ENCODE data around the gene PRPS2.

PRPS2 gene

DNA sequence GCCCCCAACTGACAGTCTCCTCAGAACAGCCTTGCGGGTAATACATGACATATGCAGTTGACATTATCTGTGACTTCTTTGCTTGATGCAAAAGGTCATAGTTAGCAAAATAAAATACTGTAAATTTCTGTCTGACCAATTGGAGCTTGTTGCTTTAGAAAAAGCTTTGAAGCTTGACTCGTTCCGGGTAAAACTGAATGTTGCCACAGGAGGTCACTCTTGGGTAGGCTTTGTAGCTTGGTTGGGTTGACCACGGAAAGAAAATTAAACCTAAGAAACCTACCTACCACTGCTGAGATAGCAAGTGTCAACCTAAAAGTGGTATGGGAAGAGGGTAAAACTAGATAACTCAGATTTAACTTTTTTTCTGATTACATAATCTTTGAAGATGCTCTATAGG lies 23.2 kb downstream of the PRPS2 start:
- no peak for DNase-seq (ENCODE audit: low read depth)

DNA sequence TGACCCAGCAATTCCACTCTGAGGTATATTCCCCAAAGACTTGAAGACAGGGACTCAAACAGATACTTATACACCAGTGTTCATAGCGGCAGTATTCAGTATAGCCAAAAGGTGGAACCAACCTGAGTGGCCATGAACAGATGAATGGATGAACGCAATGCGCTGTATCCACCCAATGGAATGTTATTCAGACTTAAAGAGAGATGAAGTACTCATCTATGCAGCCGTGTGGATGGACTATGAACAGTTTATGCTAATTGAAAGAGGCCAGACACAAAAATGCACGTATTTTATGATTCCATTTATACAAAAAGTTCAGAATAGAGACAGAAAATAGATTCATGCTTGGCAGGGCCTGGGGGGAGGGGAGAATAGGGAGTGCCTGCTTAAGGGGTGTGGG lies 26.3 kb downstream of the PRPS2 start:
- no peak for DNase-seq (ENCODE audit: low read depth)

DNA sequence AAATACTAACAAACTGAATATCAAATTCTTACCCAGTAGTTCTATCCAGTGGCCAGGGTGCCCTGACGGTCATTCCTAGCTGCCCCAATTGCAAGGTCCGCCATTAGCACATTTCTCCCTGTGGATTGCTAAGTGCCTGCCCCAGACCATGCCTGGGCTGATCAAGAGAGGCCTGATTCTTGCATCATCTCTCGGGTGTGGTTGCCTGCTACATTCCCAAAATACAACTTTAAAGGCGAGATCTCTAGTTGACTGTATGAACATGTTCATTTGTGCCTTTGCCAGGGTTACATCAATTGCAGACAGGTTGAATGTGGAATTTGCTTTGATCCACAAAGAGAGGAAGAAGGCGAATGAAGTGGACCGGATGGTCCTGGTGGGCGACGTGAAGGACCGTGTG lies 28.0 kb downstream of the PRPS2 start:
- DNase-seq (ENCODE audit: low read depth): no peak

DNA sequence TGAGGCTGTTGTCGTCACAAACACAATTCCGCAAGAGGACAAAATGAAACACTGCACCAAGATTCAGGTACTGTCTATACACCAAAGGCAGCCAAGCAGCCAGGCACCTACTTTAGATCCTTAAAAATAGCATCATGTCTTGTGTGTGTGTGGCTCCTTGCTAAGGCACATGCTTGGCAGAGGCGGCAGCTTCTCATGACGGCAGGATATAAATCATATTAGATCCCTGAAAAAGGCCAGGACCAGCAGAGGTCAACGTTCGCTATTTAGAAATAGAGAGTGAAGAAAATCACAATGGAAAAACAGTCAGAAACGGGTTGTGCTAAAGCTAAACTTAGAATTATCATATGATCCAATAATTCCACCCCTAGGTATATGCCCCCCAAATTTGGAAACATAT lies 29.5 kb downstream of the PRPS2 start:
- no peak for DNase-seq (ENCODE audit: low read depth)

DNA sequence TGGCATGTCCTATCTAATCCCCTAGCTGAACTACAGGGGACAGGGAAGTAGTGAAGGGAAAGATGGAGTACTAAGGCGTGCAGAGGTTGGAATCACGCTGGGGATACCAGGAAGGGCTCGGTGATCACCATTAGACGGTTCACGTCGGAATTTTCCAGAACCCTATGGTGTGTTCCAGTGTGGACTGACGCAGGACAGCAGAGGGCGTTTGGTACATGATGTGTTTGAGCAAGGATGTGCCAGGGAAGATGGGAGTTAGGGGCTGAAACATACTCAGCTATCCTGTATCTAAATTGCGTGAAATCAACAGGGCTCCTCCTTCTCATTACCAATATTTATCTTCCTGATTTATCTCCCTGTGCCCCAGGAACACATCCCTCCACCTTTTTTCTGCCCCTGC lies 33.7 kb downstream of the PRPS2 start:
- no peak for DNase-seq (ENCODE audit: low read depth)

DNA sequence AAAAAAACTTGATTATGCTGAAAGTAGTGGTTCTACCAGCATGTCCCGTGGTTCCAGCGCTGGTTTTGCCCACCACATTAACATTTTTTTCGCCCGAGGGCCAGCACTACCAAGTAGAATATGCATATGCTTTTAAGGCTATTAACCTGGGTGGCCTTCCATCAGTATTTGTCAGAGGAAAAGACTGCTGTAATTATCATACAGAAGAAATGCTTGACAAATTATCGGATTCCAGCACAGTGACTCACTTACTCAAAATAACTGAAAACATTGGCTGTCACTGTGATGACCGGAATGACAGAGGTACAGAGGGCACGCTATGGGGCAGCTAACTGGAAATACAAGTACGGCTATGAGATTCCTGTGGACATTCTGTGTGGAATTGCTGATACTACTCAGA lies 34.6 kb downstream of the PRPS2 start:
- DNase-seq (ENCODE audit: low read depth): no peak

DNA sequence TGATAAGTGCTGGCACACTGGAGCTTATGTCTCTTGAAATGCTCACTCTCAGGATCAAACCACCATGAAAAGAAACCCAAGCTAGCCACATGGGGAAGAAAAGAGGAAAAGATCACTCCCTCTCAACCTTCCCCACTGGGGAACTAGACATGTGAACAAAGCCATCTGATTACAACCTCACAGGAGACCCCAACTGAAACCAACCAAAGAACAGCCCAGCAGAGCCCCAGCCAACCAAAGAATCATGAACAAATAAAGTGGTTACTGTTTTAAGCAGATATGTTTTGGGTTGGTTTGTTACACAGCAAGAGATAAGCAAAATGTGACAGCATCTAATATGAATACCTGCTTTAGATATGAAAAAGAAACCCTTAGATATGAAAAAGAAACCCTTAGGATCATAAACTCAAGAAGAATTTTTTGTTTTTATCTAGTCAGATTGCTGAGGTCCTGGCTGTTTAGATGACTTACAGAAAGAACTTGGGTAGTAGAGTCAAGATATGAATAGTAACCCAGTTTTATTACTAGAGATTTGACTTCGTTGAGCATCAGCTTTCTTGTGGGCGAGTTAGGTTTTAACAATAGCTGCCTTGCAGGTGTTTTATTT lies 52.0 kb downstream of the PRPS2 start:
- no peak for DNase-seq (ENCODE audit: low read depth)

DNA sequence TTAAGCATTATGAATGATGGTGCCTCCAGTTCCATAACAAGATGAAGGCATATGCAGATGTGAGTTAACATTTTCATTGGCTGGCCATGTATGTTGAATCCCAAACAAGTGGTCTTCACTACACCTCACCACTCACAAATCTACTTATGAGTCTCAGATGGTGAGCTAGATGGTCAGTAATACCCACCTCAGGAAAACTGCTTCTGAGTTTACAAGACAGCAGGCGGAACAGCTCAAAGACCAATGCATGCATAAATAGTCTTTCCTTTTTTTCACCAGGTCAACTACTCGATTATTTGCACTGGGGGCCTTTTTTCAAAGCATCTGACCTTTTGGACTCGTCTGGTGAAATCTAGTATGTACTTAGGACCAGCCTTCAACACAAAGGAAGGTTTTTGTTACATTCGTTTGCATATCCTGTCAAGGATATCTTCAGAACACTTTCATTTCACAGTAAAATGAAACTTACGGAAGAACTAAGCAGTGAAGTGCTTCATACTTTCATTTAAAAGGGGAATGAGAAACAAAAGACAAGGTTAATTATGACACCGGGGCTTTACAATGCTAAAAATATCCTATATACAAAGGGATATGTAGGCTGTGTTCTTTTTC lies 52.6 kb downstream of the PRPS2 start:
- no peak for DNase-seq (ENCODE audit: low read depth)

DNA sequence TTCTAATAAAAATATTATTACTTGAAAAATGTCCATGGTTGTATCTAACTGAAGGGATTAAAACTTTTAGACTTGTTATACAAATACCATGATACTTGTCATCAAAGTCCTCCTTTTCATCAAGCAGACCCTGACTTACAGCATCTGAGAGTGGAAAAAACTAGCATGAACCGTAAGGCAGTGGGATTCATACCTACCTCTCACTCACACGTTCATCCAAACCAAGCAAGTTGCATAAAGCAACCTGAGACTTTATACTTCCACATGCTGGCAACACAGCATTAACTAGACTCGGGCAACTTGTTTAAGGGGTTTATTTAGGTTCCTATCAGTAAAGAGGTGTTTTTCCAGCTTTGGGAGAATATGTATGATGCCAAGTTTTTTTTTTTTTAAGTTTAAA lies 53.1 kb downstream of the PRPS2 start:
- no peak for DNase-seq (ENCODE audit: low read depth)

DNA sequence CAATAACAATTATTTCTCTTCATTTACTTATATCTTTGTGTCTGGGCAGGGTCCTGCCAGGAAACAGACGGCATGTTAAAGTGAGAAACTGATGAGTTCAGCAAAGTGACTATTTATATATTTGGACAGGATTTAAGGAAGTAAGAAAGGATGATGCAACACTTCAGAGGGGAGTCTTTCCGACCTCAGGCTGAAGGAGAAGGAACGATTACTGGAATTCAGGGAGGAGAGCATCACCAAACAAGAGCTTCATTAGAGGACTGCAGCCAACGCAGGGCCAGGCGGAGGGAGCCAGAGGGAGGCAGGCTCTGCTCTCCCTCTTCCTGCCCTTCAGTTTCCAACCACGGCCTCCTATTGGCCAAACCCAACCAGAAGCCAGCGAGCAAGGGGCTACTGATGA lies 74.1 kb downstream of the PRPS2 start:
- DNase-seq (ENCODE audit: low read depth): no peak

DNA sequence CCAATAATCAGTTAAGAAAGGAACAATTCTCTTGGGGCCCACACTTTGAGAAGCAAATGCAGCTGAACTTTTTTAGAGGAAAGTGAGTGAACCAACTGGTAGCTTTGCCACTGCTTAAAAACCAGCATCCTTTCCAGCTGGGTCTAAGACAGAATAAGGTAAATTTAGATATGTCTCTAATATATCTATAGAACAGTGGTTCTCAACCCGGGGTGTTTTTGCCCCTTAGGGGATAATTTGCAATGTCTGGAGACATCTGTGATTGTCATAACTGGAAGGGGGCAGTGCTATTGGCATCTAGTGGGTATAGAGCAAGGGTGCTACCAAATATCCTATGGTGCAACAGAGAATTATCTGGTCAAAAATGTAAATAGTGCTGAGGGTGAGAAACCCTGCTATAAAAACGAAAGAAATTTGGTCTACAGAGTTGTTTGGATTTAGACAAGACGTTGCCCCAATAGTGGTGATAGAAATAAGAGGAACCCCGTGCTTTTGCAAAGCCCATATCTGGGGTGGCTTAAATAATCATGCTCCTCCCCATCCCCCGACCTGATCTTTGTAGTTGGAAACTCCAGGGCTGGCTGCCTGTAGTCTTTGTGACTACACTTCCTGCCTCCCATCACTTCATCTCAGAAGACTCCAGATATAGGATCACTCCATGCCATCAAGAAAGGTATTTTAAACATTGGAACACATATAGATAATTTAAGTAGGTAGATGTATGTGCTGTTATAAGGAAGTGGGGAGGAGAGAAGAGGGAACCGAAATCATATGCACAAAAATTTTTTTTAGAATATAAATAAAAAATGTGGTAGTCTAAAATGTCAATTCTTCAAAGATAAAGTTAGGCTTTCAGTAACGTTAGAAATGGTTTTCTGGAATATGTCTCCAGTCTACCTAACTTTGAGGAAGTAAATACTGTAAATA lies 75.5 kb downstream of the PRPS2 start, which contains the start of gene TLR7:
Gene TLR7 (plus strand): TSS at position 622 of the 927 bp plus-strand sequence. CDS start 507 bp downstream, outside the sequence.
- no peak for DNase-seq (ENCODE audit: low read depth)

DNA sequence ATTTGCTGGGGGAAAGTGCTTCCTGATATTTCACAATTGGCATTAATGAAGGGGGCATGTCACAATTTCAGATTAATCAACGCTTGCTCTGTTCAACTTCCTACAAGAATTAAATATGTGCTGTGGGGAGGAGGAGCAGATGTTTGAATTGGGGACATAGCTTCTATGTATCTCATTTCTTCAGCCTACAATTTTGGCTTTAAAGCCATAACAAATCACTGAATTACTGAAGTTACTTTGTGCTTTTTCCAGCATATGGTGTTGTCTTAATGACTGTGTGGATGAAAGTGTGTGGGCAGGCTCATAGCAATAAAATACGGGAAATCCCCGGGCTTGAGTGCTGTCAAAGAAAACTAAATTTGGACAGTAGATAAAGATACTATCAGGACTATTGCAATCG lies 76.5 kb downstream of the PRPS2 start:
- DNase-seq (ENCODE audit: low read depth): no peak

DNA sequence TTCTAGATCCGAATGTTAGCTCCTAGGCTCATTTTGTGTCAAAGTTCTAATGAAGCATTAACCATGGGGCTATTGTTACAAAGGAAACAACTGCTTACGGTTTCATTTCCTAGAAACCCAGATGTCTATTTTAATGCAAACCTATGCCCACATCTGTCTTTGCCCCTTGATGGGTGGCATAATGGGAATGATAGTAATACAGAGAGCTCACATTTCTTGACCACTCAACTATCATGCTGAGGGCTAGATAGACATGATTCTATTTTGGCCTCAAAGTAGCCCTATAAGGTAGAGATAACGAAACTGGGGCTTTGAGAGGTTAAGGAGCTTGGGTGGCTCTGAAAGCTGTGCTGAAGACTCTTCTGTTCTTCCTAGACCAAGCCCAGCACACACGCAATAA lies 77.5 kb downstream of the PRPS2 start:
- DNase-seq (ENCODE audit: low read depth): no peak

DNA sequence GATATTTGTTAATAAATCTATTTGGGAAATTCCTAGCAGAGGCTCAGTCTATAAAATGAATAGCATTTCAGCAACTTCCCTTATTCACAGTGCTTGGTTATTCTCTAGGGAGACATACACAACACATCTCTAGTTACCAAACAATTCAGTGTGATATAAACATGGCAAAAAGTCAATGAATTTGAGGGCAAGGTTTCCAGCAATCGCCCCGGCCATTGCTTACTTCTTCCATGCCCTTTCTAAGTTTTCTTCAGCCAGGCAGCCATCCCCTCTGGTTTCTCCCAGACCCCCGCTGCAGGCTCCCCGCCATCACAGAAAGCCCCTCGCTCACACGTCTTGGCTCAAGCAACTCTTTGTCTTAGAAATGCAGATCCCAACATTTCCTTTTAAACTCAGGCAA lies 80.0 kb downstream of the PRPS2 start:
- no peak for DNase-seq (ENCODE audit: low read depth)

DNA sequence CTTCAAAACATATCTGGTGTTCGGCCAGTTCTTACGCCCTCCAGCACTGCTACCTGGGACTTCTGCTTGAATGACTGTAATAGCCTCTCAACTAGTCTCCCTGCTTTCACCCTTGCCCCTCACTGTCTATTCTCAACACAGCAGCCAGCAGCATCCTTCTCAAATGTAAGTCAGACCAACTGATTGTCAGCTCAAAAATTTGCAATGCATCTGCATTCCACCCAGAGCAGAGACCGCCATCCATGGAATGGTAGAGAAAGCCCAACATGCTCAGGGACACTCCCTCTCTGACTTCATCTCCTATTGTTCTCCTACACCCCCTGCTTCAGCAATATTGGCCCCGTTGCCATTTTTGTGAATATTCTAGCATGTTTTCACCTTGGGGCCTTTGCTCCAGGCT lies 81.5 kb downstream of the PRPS2 start:
- no peak for DNase-seq (ENCODE audit: low read depth)

Data from stimulated activated CD8-positive, alpha-beta memory T cell treated with anti-CD3 and anti-CD28 coated beads, Interleukin-4, amount 100 ng/mL, for 24 hours (primary cell).